IMR-90 (cell line): ENCODE results near the gene TMEM95. TPM values are rescaled to one million over a fixed set of nuclear protein-coding genes. Genes with fewer than 3 reads are reported as not detected.

Experiments
- ATAC-seq: fragments of 200-7000 bp; cut with Tn5 transposase; 2 replicates; pipeline ENCODE4 v1.9.1; 2020; ENCODE audit warnings: low read depth, mild to moderate bottlenecking, moderate library complexity
- BruUV-seq: library from RNA; stranded (reverse); fragments of 400-500 nt; replicated peaks from 2 replicates; lab custom pipeline; 2021; lab: Mats Ljungman, UMichigan
- CTCF ChIA-PET: fragments of 300-600 bp; formaldehyde crosslinking; extraction: SDS; loops from one replicate; lab custom pipeline; 2021; ENCODE audit warnings: antibody characterized with exemption; lab: Yijun Ruan, JAX
- POLR2A ChIA-PET: fragments of 300-600 bp; sonication (Branson Sonifier 250); formaldehyde crosslinking; loops from one replicate; lab custom pipeline; 2022; ENCODE audit warnings: antibody characterized with exemption; ENCODE audit not compliant: unreplicated experiment; lab: Charles Lee
- DNase-seq: peaks from one replicate; pipeline ENCODE4 v3.0.0; 2013
- H2AFZ ChIP-seq: replicated peaks from 2 replicates; pipeline ENCODE3; 2013; ENCODE audit warnings: low read length, mild to moderate bottlenecking; ENCODE audit not compliant: poor library complexity
- H2AK5ac ChIP-seq: 2 replicates; pipeline ENCODE4 v1.6.1; 2013; ENCODE audit warnings: low read depth, low read length, inconsistent platforms
- H2AK9ac ChIP-seq: replicated peaks from 2 replicates; pipeline ENCODE3; 2013; ENCODE audit warnings: mild to moderate bottlenecking, low read depth, low read length, moderate library complexity; ENCODE audit not compliant: poor library complexity
- H2BK120ac ChIP-seq: 2 replicates; pipeline ENCODE4 v1.6.1; 2013; ENCODE audit warnings: low read depth, low read length, inconsistent platforms
- H2BK15ac ChIP-seq: 3 replicates; pipeline ENCODE4 v1.6.1; 2013; ENCODE audit warnings: low read depth, low read length, inconsistent platforms
- H2BK20ac ChIP-seq: 2 replicates; pipeline ENCODE4 v1.6.1; 2013; ENCODE audit warnings: low read depth, mild to moderate bottlenecking, inconsistent platforms, low read length, moderate library complexity
- H2BK5ac ChIP-seq: 2 replicates; pipeline ENCODE4 v1.6.1; 2013; ENCODE audit warnings: mild to moderate bottlenecking, low read depth, low read length, inconsistent platforms; ENCODE audit not compliant: poor library complexity, severe bottlenecking
- H3K14ac ChIP-seq: replicated peaks from 2 replicates; pipeline ENCODE4 v1.6.1; 2013; ENCODE audit warnings: low read depth, low read length, inconsistent platforms
- H3K18ac ChIP-seq: 2 replicates; pipeline ENCODE4 v1.6.1; 2013; ENCODE audit warnings: low read depth, low read length, control low read depth
- H3K23ac ChIP-seq: 2 replicates; pipeline ENCODE4 v1.6.1; 2013; ENCODE audit warnings: low read depth, low read length, inconsistent platforms
- H3K27ac ChIP-seq: 2 replicates; pipeline ENCODE4 v1.5.1; 2013; ENCODE audit warnings: mild to moderate bottlenecking, control low read depth, low read length; ENCODE audit not compliant: insufficient read depth
- H3K27me3 ChIP-seq: 2 replicates; pipeline ENCODE4 v1.6.1; 2013; ENCODE audit warnings: low read length; ENCODE audit not compliant: control insufficient read depth, insufficient read depth
- H3K36me3 ChIP-seq: 2 replicates; pipeline ENCODE4 v1.6.1; 2013; ENCODE audit warnings: low read length, mixed read lengths; ENCODE audit not compliant: control insufficient read depth, insufficient read depth
- H3K4ac ChIP-seq: 2 replicates; pipeline ENCODE4 v1.6.1; 2013; ENCODE audit warnings: low read depth, low read length, inconsistent platforms
- H3K4me1 ChIP-seq: 2 replicates; pipeline ENCODE4 v1.6.1; 2013; ENCODE audit warnings: low read length, mixed read lengths; ENCODE audit not compliant: control insufficient read depth, insufficient read depth
- H3K4me2 ChIP-seq: 2 replicates; pipeline ENCODE4 v1.6.1; 2013; ENCODE audit warnings: low read depth, mild to moderate bottlenecking, control low read depth, low read length, moderate library complexity
- H3K4me3 ChIP-seq: 2 replicates; pipeline ENCODE4 v1.5.1; 2013; ENCODE audit warnings: low read depth, mild to moderate bottlenecking, control low read depth, low read length, moderate library complexity; ENCODE audit not compliant: insufficient read depth
- H3K56ac ChIP-seq: 2 replicates; pipeline ENCODE4 v1.6.1; 2013; ENCODE audit warnings: low read length, inconsistent platforms; ENCODE audit not compliant: insufficient read depth; ENCODE audit errors: extremely low read depth
- H3K79me1 ChIP-seq, 2 experiments: 2 replicates each; pipeline ENCODE4 v1.6.1; 2013; ENCODE audit warnings: low read length in 2 of 2, inconsistent platforms in 1 of 2, low read depth in 1 of 2
- H3K9ac ChIP-seq: 2 replicates; pipeline ENCODE4 v1.6.1; 2013; ENCODE audit warnings: low read depth, low read length, control low read depth
- H3K9me1 ChIP-seq: 2 replicates; pipeline ENCODE4 v1.6.1; 2013; ENCODE audit warnings: low read length, inconsistent platforms; ENCODE audit not compliant: insufficient read depth
- H3K9me3 ChIP-seq: 2 replicates; pipeline ENCODE4 v1.6.1; 2013; ENCODE audit warnings: low read length; ENCODE audit not compliant: control insufficient read depth, insufficient read depth
- H4K20me1 ChIP-seq: 2 replicates; pipeline ENCODE4 v1.6.1; 2013; ENCODE audit warnings: low read length, inconsistent platforms; ENCODE audit not compliant: insufficient read depth
- H4K5ac ChIP-seq: 2 replicates; pipeline ENCODE4 v1.6.1; 2013; ENCODE audit warnings: mild to moderate bottlenecking, low read depth, low read length, control low read depth
- H4K8ac ChIP-seq, 2 experiments: 2 replicates each; pipeline ENCODE4 v1.6.1; 2013; ENCODE audit warnings: low read depth in 2 of 2, low read length in 2 of 2, control low read depth in 1 of 2, inconsistent platforms in 1 of 2
- H4K91ac ChIP-seq: 2 replicates; pipeline ENCODE4 v1.6.1; 2013; ENCODE audit warnings: low read depth, low read length, inconsistent platforms; ENCODE audit not compliant: insufficient read depth
- BHLHE40 ChIP-seq: fragments of 150-350 bp; IDR thresholded peaks from 2 replicates; pipeline ENCODE4 v1.6.1; 2016; ENCODE audit warnings: mild to moderate bottlenecking, low read depth, low read length
- CEBPB ChIP-seq: IDR thresholded peaks from 2 replicates; pipeline ENCODE4 v1.6.1; 2012; ENCODE audit warnings: low read depth, low read length, improper control_type of control experiment
- CHD1 ChIP-seq: IDR thresholded peaks from 2 replicates; pipeline ENCODE4 v1.6.1; 2012; ENCODE audit warnings: low read depth, low read length, improper control_type of control experiment
- CTCF ChIP-seq: conservative IDR thresholded peaks from 2 replicates; pipeline ENCODE4 v1.5.1; 2012; ENCODE audit warnings: mild to moderate bottlenecking, low read depth, low read length, improper control_type of control experiment
- ELK1 ChIP-seq: fragments of 150-350 bp; IDR thresholded peaks from 2 replicates; pipeline ENCODE4 v1.6.1; 2016; ENCODE audit warnings: low read depth, mild to moderate bottlenecking, low read length, moderate library complexity, borderline replicate concordance
- FOS ChIP-seq: fragments of 150-350 bp; IDR thresholded peaks from 2 replicates; pipeline ENCODE4 v1.6.1; 2016; ENCODE audit warnings: low read depth, low read length
- MAFK ChIP-seq: IDR thresholded peaks from 2 replicates; pipeline ENCODE4 v1.6.1; 2012; ENCODE audit warnings: low read depth, low read length, improper control_type of control experiment
- MAZ ChIP-seq: IDR thresholded peaks from 2 replicates; pipeline ENCODE4 v1.6.1; 2012; ENCODE audit warnings: low read depth, mild to moderate bottlenecking, low read length, improper control_type of control experiment, moderate library complexity, borderline replicate concordance
- MXI1 ChIP-seq: IDR thresholded peaks from 2 replicates; pipeline ENCODE4 v1.6.1; 2012; ENCODE audit warnings: low read depth, mild to moderate bottlenecking, low read length, moderate library complexity, borderline replicate concordance
- NFE2L2 ChIP-seq: fragments of 150-350 bp; IDR thresholded peaks from 2 replicates; pipeline ENCODE4 v1.6.1; 2016; ENCODE audit warnings: low read depth, mild to moderate bottlenecking, low read length
- POLR2A ChIP-seq: IDR thresholded peaks from 2 replicates; pipeline ENCODE4 v1.6.1; 2012; ENCODE audit warnings: mild to moderate bottlenecking, low read depth, low read length
- RAD21 ChIP-seq: IDR thresholded peaks from 2 replicates; pipeline ENCODE4 v1.6.1; 2012; ENCODE audit warnings: low read length, improper control_type of control experiment
- RCOR1 ChIP-seq: IDR thresholded peaks from 2 replicates; pipeline ENCODE4 v1.6.1; 2012; ENCODE audit warnings: mild to moderate bottlenecking, low read length, improper control_type of control experiment; ENCODE audit not compliant: insufficient replicate concordance
- RFX5 ChIP-seq: IDR thresholded peaks from 2 replicates; pipeline ENCODE4 v1.8.0; 2012; ENCODE audit warnings: low read depth, mild to moderate bottlenecking, low read length, moderate library complexity
- SMC3 ChIP-seq: fragments of 150-350 bp; IDR thresholded peaks from 2 replicates; pipeline ENCODE4 v1.6.1; 2016; ENCODE audit warnings: low read depth, mild to moderate bottlenecking, antibody characterized with exemption, low read length, moderate library complexity
- USF2 ChIP-seq: fragments of 150-350 bp; IDR thresholded peaks from 2 replicates; pipeline ENCODE4 v1.6.1; 2017; ENCODE audit warnings: mild to moderate bottlenecking, antibody characterized with exemption, low read length, low read depth
- WGBS, 2 experiments: methylation state at CpG; one replicate each; pipeline versions ENCODE4 v1.1.5 to v1.1.7; 2013; ENCODE audit warnings: missing lambda C conversion rate in 2 of 2; ENCODE audit not compliant: insufficient read length in 1 of 2; ENCODE audit errors: extremely low coverage in 2 of 2; 5-methylcytosine and 5-hydroxymethylcytosine counted together
- dilution Hi-C: fragments of 300-500 bp; cut with HindIII; formaldehyde crosslinking; loops from one replicate; pipeline ENCODE4 v1.14.3; 2018; ENCODE audit warnings: low sequenced_read_pairs; ENCODE audit not compliant: unreplicated experiment
- in situ Hi-C: fragments of 300-500 bp; cut with MboI; formaldehyde crosslinking; loops from 3 replicates; pipeline ENCODE4 v1.14.3; 2019; ENCODE audit warnings: low sequenced_read_pairs, inconsistent platforms, mixed read lengths
- intact Hi-C: fragments of 100-400 bp; cut with micrococcal nuclease; formaldehyde crosslinking; loops from 2 replicates; pipeline ENCODE4 v1.10.0; 2022
- polyA plus RNA-seq, 3 experiments: library from polyadenylated mRNA; depleted of rRNA; stranded (reverse); fragments of >200 nt; gene quantifications; 2 replicates each; pipeline ENCODE4 v1.2.3, GENCODE V29; 2012; ENCODE audit warnings: low replicate concordance in 1 of 3
- total RNA-seq: library from RNA; depleted of rRNA; stranded (reverse); fragments of >200 nt; gene quantifications from 2 replicates; pipeline ENCODE4 v1.2.3, GENCODE V29; 2012

Gene TMEM95
- total and polyA plus RNA-seq, 2 of the 4 experiments (the other 2 are of a cell fraction): not detected

- no peak overlapping the region for H3K23ac ChIP-seq
- in situ Hi-C loops: no loop called here
These were observed 13.1 kb downstream of the TMEM95 start for GRCh38 chr17:7367918-7368598.

More at GRCh38 chr17:7367918-7368598, 13.1 kb downstream of the TMEM95 start:
- no peak overlapping the region for H3K56ac ChIP-seq
- H2AFZ ChIP-seq: no peak overlapping the region
- H2BK15ac ChIP-seq: no peak overlapping the region
- ATAC-seq (no peak), DNase-seq (no peak)
- no peak overlapping the region for H2BK5ac ChIP-seq
- H2AK9ac ChIP-seq: no peak overlapping the region
- no peak overlapping the region for H4K8ac ChIP-seq
- TF ChIP-seq BHLHE40 (no peak), RAD21 (no peak), RFX5 (no peak), MXI1 (no peak), CEBPB (no peak), MAZ (no peak), RCOR1 (no peak), NFE2L2 (no peak), CHD1 (no peak), MAFK (no peak), POLR2A (no peak), FOS (no peak), CTCF (no peak), ELK1 (no peak), SMC3 (no peak), USF2 (no peak)
- no peak overlapping the region for H3K4me3 ChIP-seq
- H3K27ac ChIP-seq: no peak overlapping the region
- no TSS peak for BruUV-seq
- WGBS, 2 experiments: no CpG with 5 or more reads among the region's 13 CpGs
- H3K4me1 ChIP-seq: no peaks in the 10 kb centered on the region
- H3K36me3 ChIP-seq: no peaks in the 10 kb centered on the region
- intact Hi-C loops (no loop called here), dilution Hi-C loops (no loop called here)
- H4K20me1 ChIP-seq: no peaks in the 10 kb centered on the region
- no peak overlapping the region for H3K9ac ChIP-seq
- no peak overlapping the region for H3K18ac ChIP-seq
- H3K79me1 ChIP-seq: no peaks in the 10 kb centered on the region
- H3K14ac ChIP-seq: no peak overlapping the region
- no peak overlapping the region for H4K91ac ChIP-seq
- CTCF ChIA-PET: no interaction called here
- no peak overlapping the region for H3K4me2 ChIP-seq
- no peaks in the 10 kb centered on the region for H3K9me1 ChIP-seq
- H2BK120ac ChIP-seq: no peak overlapping the region
- H3K9me3 ChIP-seq: no peaks in the 10 kb centered on the region
- POLR2A ChIA-PET: no interaction called here
- no peak overlapping the region for H2BK20ac ChIP-seq
- peaks cover 26% of the 10 kb centered on the region for H3K27me3 ChIP-seq
- H3K4ac ChIP-seq: no peak overlapping the region
- no peak overlapping the region for H4K5ac ChIP-seq
- no peak overlapping the region for H2AK5ac ChIP-seq
